ENCODE measurements around the gene ABHD2. TPM values are rescaled to one million over a fixed set of nuclear protein-coding genes. Genes with fewer than 3 reads are reported as not detected.
A peak's percentile ranks its signal among the peaks of the same experiment; 100 is the strongest.
"Not testable (repeated sequence)": the region's sequence is repeated elsewhere in the genome, so short reads cannot be mapped to it uniquely, and the experiment has no call there.

Gene ABHD2
- polyA plus RNA-seq, 4 donors = 6.7 to 33.6 (median 18.8) TPM

- 21 to 43% (median 43%) methylated on average over 3 of the region's 3 CpGs for WGBS, 3 donors
- peak overlapping the region; percentile 79 to 91 (median 85) for H3K27ac ChIP-seq (ENCODE audit: low read depth in 1 of 3, low read length in 2 of 3)
- no peaks in the 10 kb centered on the region for H3K27me3 ChIP-seq (ENCODE audit: control insufficient read depth in 3 of 3, insufficient read depth in 3 of 3, low read length in 3 of 3)
- H3K4me1 ChIP-seq (ENCODE audit: control insufficient read depth in 3 of 3, insufficient read depth in 2 of 3, low read depth in 1 of 3, low read length in 2 of 3) = peaks cover 19 to 78% (median 23%) of the 10 kb centered on the region in 3 donors
- DNase-seq = no peak
- no peak overlapping the region for H3K4me3 ChIP-seq (ENCODE audit: low read depth in 1 of 3, low read length in 3 of 3)
- FAIRE-seq = no peak
- no peaks in the 10 kb centered on the region for H3K9me3 ChIP-seq (ENCODE audit: control insufficient read depth in 2 of 2, insufficient read depth in 1 of 2, low read depth in 1 of 2, low read length in 1 of 2)
- H3K36me3 ChIP-seq (ENCODE audit: control insufficient read depth in 3 of 3, insufficient read depth in 2 of 3, low read depth in 1 of 3, low read length in 3 of 3) = peaks cover 2 to 28% (median 5%) of the 10 kb centered on the region in 3 donors
Observed at GRCh38 chr15:89114990-89115389, 26.7 kb downstream of the ABHD2 start.

DNA sequence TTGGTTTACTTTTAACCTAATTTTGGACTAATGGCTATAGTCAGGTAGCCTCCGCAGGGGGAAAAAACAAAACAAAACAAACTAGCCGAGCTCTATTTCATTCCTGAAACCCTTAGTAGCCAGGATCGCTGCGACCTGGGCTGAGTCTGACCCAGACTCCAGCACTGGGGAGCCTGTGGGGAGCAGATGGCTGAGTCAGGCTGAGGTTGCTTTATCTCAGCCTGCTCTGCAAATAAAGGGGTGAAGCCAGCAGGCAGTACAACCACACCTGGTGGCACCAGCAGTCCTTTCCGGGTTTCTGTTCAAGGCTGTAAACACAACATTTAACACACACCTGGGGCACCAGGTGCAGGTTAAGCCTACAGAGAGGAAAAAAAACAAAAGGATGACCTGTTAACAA is 27.3 kb downstream of the ABHD2 start:
- Histone ChIP-seq H3K4me3 (ENCODE audit: low read depth in 1 of 3, low read length in 3 of 3) (no peak overlapping the region), H3K9me3 (ENCODE audit: control insufficient read depth in 2 of 2, insufficient read depth in 1 of 2, low read depth in 1 of 2, low read length in 1 of 2) (no peaks in the 10 kb centered on the region), H3K27ac (ENCODE audit: low read depth in 1 of 3, low read length in 2 of 3) (peak overlapping the region; percentile 79 to 91 (median 85)), H3K27me3 (ENCODE audit: control insufficient read depth in 3 of 3, insufficient read depth in 3 of 3, low read length in 3 of 3) (no peaks in the 10 kb centered on the region), H3K4me1 (ENCODE audit: control insufficient read depth in 3 of 3, insufficient read depth in 2 of 3, low read depth in 1 of 3, low read length in 2 of 3) (peaks cover 19 to 78% (median 23%) of the 10 kb centered on the region in 3 donors), H3K36me3 (ENCODE audit: control insufficient read depth in 3 of 3, insufficient read depth in 2 of 3, low read depth in 1 of 3, low read length in 3 of 3) (peaks cover 2 to 28% (median 5%) of the 10 kb centered on the region in 3 donors)
- WGBS, 3 donors = 15 to 56% (median 45%) methylated on average over 5 of the region's 5 CpGs
- DNase-seq (peak; percentile 89 to 94), FAIRE-seq (no peak)

DNA sequence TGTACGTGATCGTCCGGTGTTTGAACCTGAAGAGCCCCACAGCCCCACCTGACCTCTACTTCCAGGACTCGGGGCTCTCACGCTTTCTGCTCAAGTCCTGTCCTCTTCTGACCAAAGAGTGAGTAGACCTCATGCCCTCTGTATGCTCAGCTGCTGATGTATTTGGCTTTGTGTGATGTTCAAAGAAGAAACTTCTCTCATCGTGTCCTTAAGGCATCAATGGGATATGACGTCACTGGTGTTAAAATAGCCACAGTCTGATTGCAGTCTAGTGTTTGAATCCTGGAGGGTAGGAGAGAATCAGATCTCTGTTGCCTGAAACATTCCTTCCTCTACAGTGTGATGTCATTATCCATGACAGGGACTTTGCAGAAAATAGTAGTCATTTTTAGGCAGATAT is 28.1 kb downstream of the ABHD2 start:
- Histone ChIP-seq H3K4me1 (ENCODE audit: control insufficient read depth in 3 of 3, insufficient read depth in 2 of 3, low read depth in 1 of 3, low read length in 2 of 3) (peaks cover 20 to 80% (median 23%) of the 10 kb centered on the region in 3 donors), H3K4me3 (ENCODE audit: low read depth in 1 of 3, low read length in 3 of 3) (no peak overlapping the region), H3K27me3 (ENCODE audit: control insufficient read depth in 3 of 3, insufficient read depth in 3 of 3, low read length in 3 of 3) (no peaks in the 10 kb centered on the region), H3K36me3 (ENCODE audit: control insufficient read depth in 3 of 3, insufficient read depth in 2 of 3, low read depth in 1 of 3, low read length in 3 of 3) (peaks cover 2 to 28% (median 5%) of the 10 kb centered on the region in 3 donors), H3K9me3 (ENCODE audit: control insufficient read depth in 2 of 2, insufficient read depth in 1 of 2, low read depth in 1 of 2, low read length in 1 of 2) (no peaks in the 10 kb centered on the region), H3K27ac (ENCODE audit: low read depth in 1 of 3, low read length in 2 of 3) (peak overlapping the region; percentile 79 to 91 (median 85))
- WGBS, 3 donors = 25 to 57% (median 37%) methylated on average over 7 of the region's 7 CpGs
- DNase-seq (no peak), FAIRE-seq (no peak)

- H3K4me3 ChIP-seq (ENCODE audit: low read depth in 1 of 3, low read length in 3 of 3) = no peak overlapping the region
- H3K36me3 ChIP-seq (ENCODE audit: control insufficient read depth in 3 of 3, insufficient read depth in 2 of 3, low read depth in 1 of 3, low read length in 3 of 3) = peaks cover 2 to 37% (median 8%) of the 10 kb centered on the region in 3 donors
- no peaks in the 10 kb centered on the region for H3K27me3 ChIP-seq (ENCODE audit: control insufficient read depth in 3 of 3, insufficient read depth in 3 of 3, low read length in 3 of 3)
- DNase-seq (no peak), FAIRE-seq (no peak)
- H3K4me1 ChIP-seq (ENCODE audit: control insufficient read depth in 3 of 3, insufficient read depth in 2 of 3, low read depth in 1 of 3, low read length in 2 of 3) = peaks cover 17 to 78% (median 19%) of the 10 kb centered on the region in 3 donors
- WGBS, 3 donors = 89 to 95% (median 94%) methylated on average over 3 of the region's 3 CpGs
- no peaks in the 10 kb centered on the region for H3K9me3 ChIP-seq (ENCODE audit: control insufficient read depth in 2 of 2, insufficient read depth in 1 of 2, low read depth in 1 of 2, low read length in 1 of 2)
- H3K27ac ChIP-seq (ENCODE audit: low read depth in 1 of 3, low read length in 2 of 3) = peak overlapping the region in 1 of 3 donors; percentile 6
Observed at GRCh38 chr15:89117790-89118189, 29.5 kb downstream of the ABHD2 start.

- Histone ChIP-seq H3K4me3 (ENCODE audit: low read depth in 1 of 3, low read length in 3 of 3) (no peak overlapping the region), H3K9me3 (ENCODE audit: control insufficient read depth in 2 of 2, insufficient read depth in 1 of 2, low read depth in 1 of 2, low read length in 1 of 2) (no peaks in the 10 kb centered on the region), H3K27ac (ENCODE audit: low read depth in 1 of 3, low read length in 2 of 3) (peak overlapping the region; percentile 74 to 92 (median 87)), H3K4me1 (ENCODE audit: control insufficient read depth in 3 of 3, insufficient read depth in 2 of 3, low read depth in 1 of 3, low read length in 2 of 3) (peaks cover 12 to 70% (median 19%) of the 10 kb centered on the region in 3 donors), H3K36me3 (ENCODE audit: control insufficient read depth in 3 of 3, insufficient read depth in 2 of 3, low read depth in 1 of 3, low read length in 3 of 3) (peaks cover 7 to 42% (median 8%) of the 10 kb centered on the region in 3 donors), H3K27me3 (ENCODE audit: control insufficient read depth in 3 of 3, insufficient read depth in 3 of 3, low read length in 3 of 3) (no peaks in the 10 kb centered on the region)
- FAIRE-seq (no peak), DNase-seq (no peak)
- WGBS, 3 donors = 70 to 72% (median 71%) methylated on average over 2 of the region's 2 CpGs
Observed at GRCh38 chr15:89118481-89118989, 30.3 kb downstream of the ABHD2 start.

DNA sequence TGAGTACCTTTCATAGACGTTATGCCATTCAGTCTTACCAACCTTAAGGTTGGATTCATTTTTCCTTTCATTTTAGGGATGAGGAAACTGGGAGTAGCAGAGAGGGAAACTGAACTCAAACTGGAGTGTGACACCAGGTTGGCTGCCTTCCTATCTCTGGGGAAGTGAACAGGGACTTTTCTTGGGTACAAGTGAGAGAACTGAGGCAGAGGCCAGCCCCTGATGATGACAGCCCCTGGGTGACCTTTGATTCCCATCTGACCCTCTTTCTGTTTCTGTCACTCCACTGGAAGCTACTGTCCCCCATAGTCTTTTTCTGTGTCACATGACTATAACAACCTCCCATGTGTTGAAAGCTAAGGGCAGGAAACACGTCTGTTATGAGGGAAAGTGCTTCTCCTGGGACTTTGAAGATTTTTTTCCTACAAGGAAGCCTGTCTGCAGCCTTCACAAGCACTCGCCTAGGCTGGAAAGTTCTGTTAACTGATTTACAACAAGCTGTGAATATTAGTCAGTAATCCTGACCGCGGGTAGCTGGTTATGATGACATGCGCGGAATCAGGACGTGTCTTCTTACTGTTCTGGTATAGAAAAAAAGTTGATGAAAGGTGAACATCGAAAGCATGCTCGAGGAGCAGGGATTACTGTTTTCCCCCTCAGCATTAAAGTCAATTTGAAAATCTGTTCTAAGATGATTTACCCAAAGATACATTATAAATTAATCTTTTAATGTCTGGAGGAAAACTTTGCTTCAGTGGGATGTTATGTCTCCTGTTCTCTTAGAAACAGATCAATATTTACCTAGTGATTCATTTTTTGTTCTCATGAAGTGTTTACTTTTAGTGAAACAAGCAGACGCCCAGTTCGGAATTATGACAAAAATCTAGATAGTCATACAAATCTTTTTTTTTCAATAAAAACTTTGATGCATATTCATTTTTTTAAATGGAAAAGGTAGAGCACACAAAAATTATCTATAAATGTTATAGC is 31.5 kb downstream of the ABHD2 start:
- Histone ChIP-seq H3K36me3 (ENCODE audit: control insufficient read depth in 3 of 3, insufficient read depth in 2 of 3, low read depth in 1 of 3, low read length in 3 of 3) (peaks cover 7 to 37% (median 9%) of the 10 kb centered on the region in 3 donors), H3K27ac (ENCODE audit: low read depth in 1 of 3, low read length in 2 of 3) (peak overlapping the region; percentile 74 to 92 (median 87)), H3K4me1 (ENCODE audit: control insufficient read depth in 3 of 3, insufficient read depth in 2 of 3, low read depth in 1 of 3, low read length in 2 of 3) (peaks cover 4 to 64% (median 12%) of the 10 kb centered on the region in 3 donors), H3K4me3 (ENCODE audit: low read depth in 1 of 3, low read length in 3 of 3) (no peak overlapping the region), H3K9me3 (ENCODE audit: control insufficient read depth in 2 of 2, insufficient read depth in 1 of 2, low read depth in 1 of 2, low read length in 1 of 2) (no peaks in the 10 kb centered on the region), H3K27me3 (ENCODE audit: control insufficient read depth in 3 of 3, insufficient read depth in 3 of 3, low read length in 3 of 3) (no peaks in the 10 kb centered on the region)
- FAIRE-seq (no peak), DNase-seq (peak in 1 of 2 donors; percentile 79)
- WGBS, 3 donors = 44 to 58% (median 46%) methylated on average over 12 of the region's 12 CpGs

- Histone ChIP-seq H3K4me1 (ENCODE audit: control insufficient read depth in 3 of 3, insufficient read depth in 2 of 3, low read depth in 1 of 3, low read length in 2 of 3) (peaks cover 4 to 60% (median 10%) of the 10 kb centered on the region in 3 donors), H3K36me3 (ENCODE audit: control insufficient read depth in 3 of 3, insufficient read depth in 2 of 3, low read depth in 1 of 3, low read length in 3 of 3) (peaks cover 9 to 37% (median 9%) of the 10 kb centered on the region in 3 donors)
- FAIRE-seq = not testable (repeated sequence)
Observed at GRCh38 chr15:89120479-89121000, 32.3 kb downstream of the ABHD2 start.

GRCh38 chr15:89121414-89121813 is 33.2 kb downstream of the ABHD2 start:
- FAIRE-seq = no peak
- H3K36me3 ChIP-seq (ENCODE audit: control insufficient read depth in 3 of 3, insufficient read depth in 2 of 3, low read depth in 1 of 3, low read length in 3 of 3) = peaks cover 9 to 33% (median 10%) of the 10 kb centered on the region in 3 donors
- WGBS, 3 donors = 18 to 55% (median 26%) methylated on average over 3 of the region's 3 CpGs
- H3K27me3 ChIP-seq (ENCODE audit: control insufficient read depth in 3 of 3, insufficient read depth in 3 of 3, low read length in 3 of 3) = no peaks in the 10 kb centered on the region
- H3K27ac ChIP-seq (ENCODE audit: low read depth in 1 of 3, low read length in 2 of 3) = peak overlapping the region; percentile 83 to 92 (median 92)
- DNase-seq = peak; percentile 85 to 95
- peaks cover 4 to 60% (median 8%) of the 10 kb centered on the region in 3 donors for H3K4me1 ChIP-seq (ENCODE audit: control insufficient read depth in 3 of 3, insufficient read depth in 2 of 3, low read depth in 1 of 3, low read length in 2 of 3)
- no peaks in the 10 kb centered on the region for H3K9me3 ChIP-seq (ENCODE audit: control insufficient read depth in 2 of 2, insufficient read depth in 1 of 2, low read depth in 1 of 2, low read length in 1 of 2)
- no peak overlapping the region for H3K4me3 ChIP-seq (ENCODE audit: low read depth in 1 of 3, low read length in 3 of 3)

More at GRCh38 chr15:89120479-89121000, 32.3 kb downstream of the ABHD2 start:
- not testable (repeated sequence) for H3K27me3 ChIP-seq (ENCODE audit: control insufficient read depth in 3 of 3, insufficient read depth in 3 of 3, low read length in 3 of 3); H3K4me3 ChIP-seq (ENCODE audit: low read depth in 1 of 3, low read length in 3 of 3); H3K9me3 ChIP-seq (ENCODE audit: control insufficient read depth in 2 of 2, insufficient read depth in 1 of 2, low read depth in 1 of 2, low read length in 1 of 2); DNase-seq
- peak overlapping the region; percentile 63 to 92 (median 92) for H3K27ac ChIP-seq (ENCODE audit: low read depth in 1 of 3, low read length in 2 of 3)
- 80 to 89% (median 81%) methylated on average over 13 of the region's 13 CpGs for WGBS, 3 donors

Measured in small intestine (tissue), 7 donors.